ENCODE data around the gene STIM2. TPM values are rescaled to one million over a fixed set of nuclear protein-coding genes. Genes with fewer than 3 reads are reported as not detected.

The STIM2 gene
- total and polyA plus RNA-seq, 9 of the 15 experiments (the other 6 are each of a cell fraction or from before 2014, with no cell fraction given), result 7.2 to 26.8 (median 15.4) TPM

DNA sequence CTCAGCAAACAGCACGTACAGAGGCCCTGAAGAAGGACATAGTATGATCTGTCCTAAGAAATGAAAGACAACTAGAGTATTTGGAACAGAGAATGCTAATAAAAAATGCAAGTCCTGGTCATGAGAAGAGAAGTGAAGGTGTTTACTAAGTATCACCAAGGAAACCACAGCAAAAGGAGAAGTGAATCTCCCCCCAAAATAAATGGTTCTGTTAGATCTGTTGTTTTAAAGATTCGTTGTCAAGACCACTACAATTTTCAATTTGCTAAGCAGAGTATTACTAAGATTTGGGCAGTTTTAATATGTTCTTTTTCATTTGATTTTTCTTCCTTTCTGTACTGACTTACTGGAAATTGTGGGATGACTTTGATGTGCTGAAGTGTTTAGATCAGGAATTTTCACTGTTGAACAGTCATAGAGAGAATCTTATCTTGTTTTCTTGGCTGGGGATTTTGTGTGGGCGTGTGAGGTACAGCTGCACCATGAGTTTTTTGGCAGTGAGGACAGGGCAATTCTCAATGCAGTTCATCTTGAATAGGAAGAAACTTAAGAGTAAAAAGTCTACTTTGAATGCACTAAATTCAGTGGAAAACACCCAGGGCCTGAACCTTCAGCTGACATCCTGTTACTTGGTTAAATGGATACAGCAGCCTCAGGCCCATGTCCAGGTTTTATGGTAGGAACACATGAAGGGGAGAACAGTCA is 132.2 kb downstream of the STIM2 start (continued):
- TF ChIP-seq RREB1 (CRISPR knock-in tag; IDR thresholded peaks at IDR 0.05), result no peak
- no peak for TF ChIP-seq ZKSCAN8 (CRISPR knock-in tag; IDR thresholded peaks at IDR 0.05)
- no peak for TF ChIP-seq THRA (IDR thresholded peaks at IDR 0.05)
- no peak for TF ChIP-seq MCM3 (IDR thresholded peaks at IDR 0.05)
- no peak for TF ChIP-seq TEAD1 (CRISPR knock-in tag; IDR thresholded peaks at IDR 0.05)
- TF ChIP-seq MITF (IDR thresholded peaks at IDR 0.05), result no peak
- no peak for TF ChIP-seq SRSF1 (IDR thresholded peaks at IDR 0.05; ENCODE audit: low read depth, low read length)
- no peak for TF ChIP-seq RNF2 (IDR thresholded peaks at IDR 0.05)
- TF ChIP-seq NCOR1 (IDR thresholded peaks at IDR 0.05), result peak; percentile 29; the same call in 1 of the 2 replicates
- no peak for TF ChIP-seq ZNF324 (CRISPR knock-in tag; IDR thresholded peaks at IDR 0.05)
- no peak for TF ChIP-seq ZZZ3 (IDR thresholded peaks at IDR 0.05)
- peak; percentile 67 for TF ChIP-seq TEAD4 (IDR thresholded peaks at IDR 0.05; ENCODE audit: low read length)
- TF ChIP-seq TEAD4 (CRISPR knock-in tag; IDR thresholded peaks at IDR 0.05; ENCODE audit: borderline replicate concordance), result no peak
- TF ChIP-seq, protein P1, sequence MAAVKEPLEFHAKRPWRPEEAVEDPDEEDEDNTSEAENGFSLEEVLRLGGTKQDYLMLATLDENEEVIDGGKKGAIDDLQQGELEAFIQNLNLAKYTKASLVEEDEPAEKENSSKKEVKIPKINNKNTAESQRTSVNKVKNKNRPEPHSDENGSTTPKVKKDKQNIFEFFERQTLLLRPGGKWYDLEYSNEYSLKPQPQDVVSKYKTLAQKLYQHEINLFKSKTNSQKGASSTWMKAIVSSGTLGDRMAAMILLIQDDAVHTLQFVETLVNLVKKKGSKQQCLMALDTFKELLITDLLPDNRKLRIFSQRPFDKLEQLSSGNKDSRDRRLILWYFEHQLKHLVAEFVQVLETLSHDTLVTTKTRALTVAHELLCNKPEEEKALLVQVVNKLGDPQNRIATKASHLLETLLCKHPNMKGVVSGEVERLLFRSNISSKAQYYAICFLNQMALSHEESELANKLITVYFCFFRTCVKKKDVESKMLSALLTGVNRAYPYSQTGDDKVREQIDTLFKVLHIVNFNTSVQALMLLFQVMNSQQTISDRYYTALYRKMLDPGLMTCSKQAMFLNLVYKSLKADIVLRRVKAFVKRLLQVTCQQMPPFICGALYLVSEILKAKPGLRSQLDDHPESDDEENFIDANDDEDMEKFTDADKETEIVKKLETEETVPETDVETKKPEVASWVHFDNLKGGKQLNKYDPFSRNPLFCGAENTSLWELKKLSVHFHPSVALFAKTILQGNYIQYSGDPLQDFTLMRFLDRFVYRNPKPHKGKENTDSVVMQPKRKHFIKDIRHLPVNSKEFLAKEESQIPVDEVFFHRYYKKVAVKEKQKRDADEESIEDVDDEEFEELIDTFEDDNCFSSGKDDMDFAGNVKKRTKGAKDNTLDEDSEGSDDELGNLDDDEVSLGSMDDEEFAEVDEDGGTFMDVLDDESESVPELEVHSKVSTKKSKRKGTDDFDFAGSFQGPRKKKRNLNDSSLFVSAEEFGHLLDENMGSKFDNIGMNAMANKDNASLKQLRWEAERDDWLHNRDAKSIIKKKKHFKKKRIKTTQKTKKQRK (IDR thresholded peaks at IDR 0.05; ENCODE audit: borderline replicate concordance, low read depth, low read length), result no peak

All from K562 (cell line).